ENCODE measurements around the gene TAS2R8. TPM values are rescaled to one million over a fixed set of nuclear protein-coding genes. Genes with fewer than 3 reads are reported as not detected.

Gene TAS2R8
- total RNA-seq, 4 donors from 2014 or later = 0.49 TPM; not detected in 3

GRCh38 chr12:10847744-10848143 is 40.7 kb upstream of the TAS2R8 start:
- Histone ChIP-seq H3K27me3 (no peaks in the 10 kb centered on the region), H3K4me1 (no peaks in the 10 kb centered on the region), H3K36me3 (no peaks in the 10 kb centered on the region), H3K9me3 (no peaks in the 10 kb centered on the region), H3K27ac (no peak overlapping the region), H3K4me3 (no peak overlapping the region)
- intact Hi-C loops (cut with DNase I; ENCODE audit: low total_unique reads) = no loop called here
- TF ChIP-seq POLR2A (IDR thresholded peaks at IDR 0.05) = no peak
- no peak for TF ChIP-seq CTCF (IDR thresholded peaks at IDR 0.05)
- no peak for DNase-seq

- Histone ChIP-seq H3K27ac (no peak overlapping the region), H3K4me3 (no peak overlapping the region), H3K9me3 (no peaks in the 10 kb centered on the region), H3K27me3 (no peaks in the 10 kb centered on the region), H3K4me1 (no peaks in the 10 kb centered on the region), H3K36me3 (no peaks in the 10 kb centered on the region)
- TF ChIP-seq POLR2A (IDR thresholded peaks at IDR 0.05) = no peak
- no peak for TF ChIP-seq CTCF (IDR thresholded peaks at IDR 0.05)
- no peak for DNase-seq
- intact Hi-C loops (cut with DNase I; ENCODE audit: low total_unique reads) = no loop called here
Observed at GRCh38 chr12:10842862-10843261, 35.8 kb upstream of the TAS2R8 start.

- H3K9me3 ChIP-seq = no peaks in the 10 kb centered on the region
- H3K4me1 ChIP-seq = no peaks in the 10 kb centered on the region
- no peaks in the 10 kb centered on the region for H3K36me3 ChIP-seq
- no peak for DNase-seq
- TF ChIP-seq CTCF (IDR thresholded peaks at IDR 0.05) = no peak
- TF ChIP-seq POLR2A (IDR thresholded peaks at IDR 0.05) = no peak
- intact Hi-C loops (cut with DNase I; ENCODE audit: low total_unique reads) = no loop called here
- H3K27ac ChIP-seq = no peak overlapping the region
- no peaks in the 10 kb centered on the region for H3K27me3 ChIP-seq
- H3K4me3 ChIP-seq = no peak overlapping the region
Observed at GRCh38 chr12:10838461-10838860, 31.4 kb upstream of the TAS2R8 start.

- H3K27me3 ChIP-seq = no peaks in the 10 kb centered on the region
- no peak overlapping the region for H3K4me3 ChIP-seq
- TF ChIP-seq CTCF (IDR thresholded peaks at IDR 0.05) = no peak
- TF ChIP-seq POLR2A (IDR thresholded peaks at IDR 0.05) = no peak
- H3K36me3 ChIP-seq = no peaks in the 10 kb centered on the region
- intact Hi-C loops (cut with DNase I; ENCODE audit: low total_unique reads) = no loop called here
- no peaks in the 10 kb centered on the region for H3K9me3 ChIP-seq
- no peak for DNase-seq
- no peak overlapping the region for H3K27ac ChIP-seq
- H3K4me1 ChIP-seq = no peaks in the 10 kb centered on the region
Observed at GRCh38 chr12:10829994-10830393, 22.9 kb upstream of the TAS2R8 start.

- no peak for DNase-seq
- TF ChIP-seq POLR2A (IDR thresholded peaks at IDR 0.05) (no peak), CTCF (IDR thresholded peaks at IDR 0.05) (no peak)
Observed at GRCh38 chr12:10826258-10826657, 19.2 kb upstream of the TAS2R8 start, which contains the start of gene TAS2R10. TSS of gene TAS2R10 (minus strand) at chr12:10826358. CDS start at chr12:10826269, 89 bp downstream.

More at GRCh38 chr12:10826258-10826657, 19.2 kb upstream of the TAS2R8 start, which contains the start of gene TAS2R10:
- H3K4me1 ChIP-seq = no peaks in the 10 kb centered on the region
- H3K27ac ChIP-seq = no peak within 1 kb of the TSS
- intact Hi-C loops (cut with DNase I; ENCODE audit: low total_unique reads) = no loop called here
- H3K27me3 ChIP-seq = no peaks in the 10 kb centered on the region
- H3K36me3 ChIP-seq = no peaks in the 10 kb centered on the region
- H3K4me3 ChIP-seq = no peak within 1 kb of the TSS
- no peaks in the 10 kb centered on the region for H3K9me3 ChIP-seq

All from uterus (tissue), 4 donors.